Measurements from ENCODE around the gene CCDC7.

DNA sequence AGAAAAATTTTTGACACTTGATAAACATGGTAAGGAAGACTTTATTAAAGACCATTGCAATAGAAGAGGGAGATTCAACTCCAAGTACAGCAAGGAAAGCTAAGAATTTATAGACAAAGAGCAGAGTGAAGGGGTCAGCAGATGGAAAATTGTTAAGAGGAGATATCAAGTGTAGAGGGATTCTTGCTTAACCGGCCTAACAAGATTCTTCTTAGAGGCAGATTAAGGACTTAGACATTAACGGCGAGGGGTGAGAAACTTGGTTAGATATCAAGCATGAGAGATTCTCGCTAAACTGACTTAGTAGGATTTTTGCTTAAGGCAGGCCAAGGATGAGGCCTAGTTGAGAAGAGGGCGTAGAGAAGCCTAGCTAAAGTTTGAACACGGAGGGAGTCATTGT, 436.1 kb downstream of the CCDC7 start:
- TF ChIP-seq, protein P1, sequence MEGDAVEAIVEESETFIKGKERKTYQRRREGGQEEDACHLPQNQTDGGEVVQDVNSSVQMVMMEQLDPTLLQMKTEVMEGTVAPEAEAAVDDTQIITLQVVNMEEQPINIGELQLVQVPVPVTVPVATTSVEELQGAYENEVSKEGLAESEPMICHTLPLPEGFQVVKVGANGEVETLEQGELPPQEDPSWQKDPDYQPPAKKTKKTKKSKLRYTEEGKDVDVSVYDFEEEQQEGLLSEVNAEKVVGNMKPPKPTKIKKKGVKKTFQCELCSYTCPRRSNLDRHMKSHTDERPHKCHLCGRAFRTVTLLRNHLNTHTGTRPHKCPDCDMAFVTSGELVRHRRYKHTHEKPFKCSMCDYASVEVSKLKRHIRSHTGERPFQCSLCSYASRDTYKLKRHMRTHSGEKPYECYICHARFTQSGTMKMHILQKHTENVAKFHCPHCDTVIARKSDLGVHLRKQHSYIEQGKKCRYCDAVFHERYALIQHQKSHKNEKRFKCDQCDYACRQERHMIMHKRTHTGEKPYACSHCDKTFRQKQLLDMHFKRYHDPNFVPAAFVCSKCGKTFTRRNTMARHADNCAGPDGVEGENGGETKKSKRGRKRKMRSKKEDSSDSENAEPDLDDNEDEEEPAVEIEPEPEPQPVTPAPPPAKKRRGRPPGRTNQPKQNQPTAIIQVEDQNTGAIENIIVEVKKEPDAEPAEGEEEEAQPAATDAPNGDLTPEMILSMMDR (IDR thresholded peaks at IDR 0.05) = no peak
- no peak for TF ChIP-seq POLR2A (IDR thresholded peaks at IDR 0.05)

All from right lobe of liver (tissue), 4 donors.